NCI-H524 treated with DMSO at 0.1 percent for 48 hours (cell line): ENCODE data around the gene CCDC92.

Experiments
- DNase-seq: peaks from one replicate; lab custom pipeline; 2025; lab: John Stamatoyannopoulos, UW

CCDC92 gene

DNA sequence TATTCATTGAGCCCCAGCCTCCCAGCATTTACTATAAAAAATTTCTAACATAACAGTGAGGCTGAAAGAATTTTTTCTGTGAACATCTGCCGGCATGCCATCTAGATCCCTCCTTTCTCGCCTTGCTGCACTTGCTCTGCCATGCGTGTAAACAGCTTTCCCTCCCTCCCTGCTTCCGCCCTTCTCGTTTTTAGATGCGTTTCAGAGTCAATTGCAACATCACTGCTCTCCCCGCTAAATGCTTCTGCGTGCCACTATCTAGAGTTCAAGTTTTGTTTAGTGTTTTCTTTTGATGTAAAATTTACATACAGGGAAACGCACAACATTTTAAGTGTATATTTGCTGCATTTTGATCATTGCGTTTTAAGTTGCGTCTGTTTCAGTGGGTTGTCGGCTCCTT is 83.6 kb downstream of the CCDC92 start:
- no peak for DNase-seq

DNA sequence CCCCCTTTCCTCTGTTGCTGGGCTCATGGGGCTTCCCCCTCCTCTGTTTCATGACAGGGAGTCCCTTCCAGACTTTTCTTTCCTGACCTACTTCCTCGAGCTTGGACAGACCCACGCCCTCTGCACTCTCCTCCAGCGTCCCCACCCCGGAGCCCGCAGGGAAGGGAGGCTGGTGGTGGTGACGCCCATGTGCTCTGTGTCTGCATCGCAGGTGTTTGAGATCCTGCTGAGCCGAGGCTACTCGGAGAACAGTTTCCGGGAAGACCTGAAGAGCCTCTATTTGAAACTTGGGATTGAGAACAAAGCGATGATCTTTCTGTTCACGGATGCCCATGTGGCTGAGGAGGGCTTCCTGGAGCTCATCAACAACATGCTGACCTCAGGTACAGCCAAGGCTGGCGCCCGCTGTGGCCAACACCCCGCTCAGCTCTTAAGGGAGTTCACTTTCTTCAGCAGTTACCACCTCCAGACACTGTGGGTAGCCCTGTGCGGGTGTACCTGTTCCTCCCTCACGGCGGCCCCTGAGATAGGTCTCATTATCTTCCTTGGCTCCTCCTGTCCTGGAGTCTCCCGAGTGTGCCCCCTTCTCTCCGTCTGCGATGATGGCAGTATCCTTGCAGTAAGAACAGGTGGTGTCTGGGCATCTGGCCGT is 85.6 kb downstream of the CCDC92 start:
- no peak for DNase-seq

DNA sequence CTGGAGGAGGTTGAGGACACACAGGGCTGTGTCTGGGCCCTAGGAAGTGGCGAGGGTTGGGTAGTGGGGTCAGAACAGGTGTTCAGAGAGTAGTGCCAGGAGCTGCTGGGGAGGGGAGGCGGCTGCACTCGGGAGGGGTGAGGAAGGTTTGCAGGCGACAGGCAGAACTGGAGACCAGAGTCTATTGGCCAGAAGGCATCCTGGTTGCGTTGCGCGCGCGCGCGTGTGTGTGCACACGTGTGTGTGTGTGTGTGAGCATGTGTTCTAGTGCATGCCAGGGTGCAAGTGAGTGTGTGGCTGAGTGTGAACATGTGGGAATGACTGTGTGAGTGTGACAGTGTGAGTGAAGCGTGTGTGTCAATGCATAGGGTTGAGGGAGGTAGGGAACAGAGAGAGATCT is 86.4 kb downstream of the CCDC92 start:
- DNase-seq, result no peak
